Activated T-cell treated with anti-CD3 and anti-CD28 coated beads for 1 hour (primary cell): ENCODE measurements around the gene LHX3.
"Not testable (repeated sequence)": the region's sequence is repeated elsewhere in the genome, so short reads cannot be mapped to it uniquely, and the experiment has no call there.

Experiments used
- DNase-seq: peaks from one replicate; pipeline ENCODE4 v3.0.0-alpha.2; 2020; ENCODE audit warnings: low read depth

The LHX3 gene

GRCh38 chr9:136153381-136154065 lies 51.4 kb downstream of the LHX3 start:
- DNase-seq = no peak

- DNase-seq = no peak
Observed at GRCh38 chr9:136152931-136153330, 52.0 kb downstream of the LHX3 start.

- DNase-seq = no peak
Observed at GRCh38 chr9:136152543-136152866, 52.4 kb downstream of the LHX3 start.

DNA sequence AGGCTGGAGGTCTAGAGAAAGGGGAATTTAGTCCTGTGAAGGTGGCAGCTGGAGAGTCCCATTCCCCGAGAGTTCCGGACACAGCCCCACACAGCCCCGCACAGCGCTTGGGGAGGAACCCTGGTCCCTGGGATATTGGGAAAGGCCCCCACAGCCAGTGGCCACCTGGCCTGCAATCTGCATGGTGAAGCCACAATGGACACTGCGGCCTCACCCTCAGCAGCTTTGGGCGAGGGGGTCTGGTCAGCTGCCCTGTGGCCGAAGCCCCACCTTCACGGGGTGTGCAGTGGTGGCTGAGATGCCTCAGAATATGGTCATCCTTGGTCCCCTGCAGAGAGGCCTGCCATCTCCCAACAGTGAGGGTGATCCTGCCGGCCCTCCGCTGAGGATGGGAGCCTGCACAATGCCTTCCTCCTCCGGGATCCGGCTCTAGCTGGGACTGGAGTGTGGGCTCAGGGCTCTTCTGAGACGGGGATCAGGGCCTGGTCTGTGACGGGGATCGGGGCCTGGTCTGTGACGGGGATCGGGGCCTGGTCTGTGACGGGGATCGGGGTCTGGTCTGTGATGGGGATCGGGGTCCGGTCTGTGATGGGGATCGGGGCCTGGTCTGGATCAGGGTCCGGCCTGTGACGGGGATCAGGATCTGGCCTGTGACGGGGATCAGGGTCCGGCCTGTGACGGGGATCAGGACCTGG lies 52.9 kb downstream of the LHX3 start:
- no peak for DNase-seq

GRCh38 chr9:136151214-136151804 lies 53.6 kb downstream of the LHX3 start:
- no peak for DNase-seq

DNA sequence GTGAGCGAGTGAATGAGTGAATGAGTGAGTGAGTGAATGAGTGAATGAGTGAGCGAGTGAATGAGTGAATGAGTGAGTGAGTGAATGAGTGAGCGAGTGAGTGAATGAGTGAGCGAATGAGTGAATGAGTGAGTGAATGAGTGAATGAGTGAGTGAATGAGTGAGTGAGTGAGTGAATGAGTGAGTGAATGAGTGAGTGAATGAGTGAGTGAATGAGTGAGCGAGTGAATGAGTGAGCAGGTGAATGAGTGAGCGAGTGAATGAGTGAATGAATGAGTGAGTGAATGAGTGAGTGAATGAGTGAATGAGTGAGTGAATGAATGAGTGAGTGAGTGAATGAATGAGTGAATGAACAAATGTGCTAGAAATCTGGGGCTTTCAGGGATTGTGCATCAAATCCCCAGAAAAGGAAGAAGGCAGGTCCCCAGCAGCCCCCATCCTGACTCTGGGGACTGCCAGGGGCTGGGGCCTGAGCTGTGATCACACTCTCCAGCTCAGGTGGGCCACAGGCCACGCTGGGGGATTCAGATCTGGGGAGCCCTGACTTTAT lies 54.2 kb downstream of the LHX3 start:
- DNase-seq = not testable (repeated sequence)

GRCh38 chr9:136149853-136150252 lies 55.1 kb downstream of the LHX3 start:
- no peak for DNase-seq

GRCh38 chr9:136149337-136149736 lies 55.6 kb downstream of the LHX3 start:
- no peak for DNase-seq

- no peak for DNase-seq
Observed at GRCh38 chr9:136148766-136149165, 56.2 kb downstream of the LHX3 start.

DNA sequence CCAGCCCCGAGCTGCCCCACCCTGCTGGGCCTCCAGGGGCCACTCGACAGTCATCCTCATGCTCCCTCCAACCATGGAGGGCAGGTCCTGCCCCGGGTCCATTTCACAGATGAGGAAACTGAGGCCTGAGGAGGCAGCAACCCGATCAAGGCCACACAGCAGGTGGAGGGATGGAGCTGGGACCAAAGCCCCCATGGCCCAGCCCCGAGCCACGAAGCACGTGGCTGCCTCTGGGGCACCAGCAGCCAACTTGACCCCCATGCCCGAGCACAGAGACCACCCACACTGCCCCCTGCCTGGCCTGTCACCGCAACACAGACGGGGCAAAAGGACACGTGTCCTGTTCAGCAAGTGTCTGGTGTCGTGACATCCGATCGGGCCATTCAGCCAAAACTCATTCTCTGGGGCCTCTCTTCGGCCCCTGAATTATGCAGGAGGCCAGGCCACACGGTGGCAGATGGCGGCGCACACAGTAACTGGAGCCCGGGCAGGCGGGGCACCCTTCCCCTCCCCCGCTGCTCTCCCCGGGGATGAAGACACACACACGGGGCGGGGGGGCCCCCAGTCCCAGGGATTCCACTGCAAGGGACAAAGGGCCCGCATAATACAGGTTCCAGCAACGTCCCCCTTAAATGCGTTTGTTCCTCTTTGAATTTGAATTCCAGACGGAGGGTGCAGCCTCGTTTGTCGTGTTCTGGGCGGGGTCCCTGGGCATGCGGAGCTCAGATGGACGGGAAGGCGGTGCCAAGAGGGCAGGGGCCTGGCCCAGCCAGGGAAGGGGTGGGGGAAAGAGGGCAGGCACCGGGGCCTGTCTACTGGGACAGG lies 56.8 kb downstream of the LHX3 start:
- DNase-seq = no peak

DNA sequence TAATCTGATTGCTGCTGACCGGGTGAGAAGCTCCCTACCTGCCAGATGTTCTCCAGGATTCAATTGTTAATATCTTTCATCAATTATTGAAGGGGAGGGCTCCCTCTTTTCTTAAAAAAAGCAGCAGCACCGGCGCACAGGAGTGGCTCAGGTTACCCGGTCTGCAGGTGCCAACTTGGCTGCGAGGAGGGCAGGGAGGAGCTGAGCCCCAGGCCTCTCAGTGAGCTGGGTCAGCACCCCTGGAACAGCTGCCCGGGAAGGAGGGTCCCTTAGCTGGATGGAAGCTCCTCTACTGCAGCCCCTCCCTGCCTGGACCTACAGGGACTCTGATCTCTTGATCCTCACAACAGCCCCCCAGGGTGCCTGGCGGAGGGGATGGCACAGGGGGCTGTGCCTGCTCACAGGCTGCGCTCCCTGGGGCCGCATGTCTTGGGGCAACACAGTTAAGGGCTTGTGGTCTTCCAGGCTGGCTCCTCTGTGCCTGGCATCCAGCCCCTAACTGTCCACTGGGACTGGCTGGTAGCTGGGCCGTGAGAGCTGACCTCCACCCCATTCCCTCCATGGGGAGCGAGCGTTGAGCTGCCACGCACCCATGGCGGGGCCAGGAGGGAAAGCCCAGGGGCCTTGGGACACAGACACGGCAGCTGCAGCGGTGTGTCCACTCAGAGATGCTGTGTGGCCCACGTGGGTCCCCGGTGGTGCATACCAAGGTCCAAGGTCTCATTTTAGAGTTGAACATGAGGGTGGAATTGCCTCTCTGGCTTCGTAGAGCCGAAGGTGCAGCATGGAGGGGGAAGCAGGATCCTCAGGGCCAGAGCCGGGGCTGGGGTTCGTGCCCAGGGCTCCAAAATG lies 57.7 kb downstream of the LHX3 start:
- DNase-seq = no peak
